Testis (tissue), 2 donors: Measurements from ENCODE around the gene SLC16A8.
"Not testable (repeated sequence)": the region's sequence is repeated elsewhere in the genome, so short reads cannot be mapped to it uniquely, and the experiment has no call there.

Experiments
- POLR2A ChIP-seq: fragments of 450-650 bp; IDR thresholded peaks from one replicate; pipeline ENCODE4 v1.6.1; 2017; ENCODE audit warnings: antibody characterized with exemption, mild to moderate bottlenecking, moderate library complexity
- TF ChIP-seq, protein P1 (sequence below), 3 experiments: fragments of 450-650 bp in 2 of 3; fragments of 200-600 bp in 1 of 3; sonication (generic) in 1 of 3; IDR thresholded peaks; one replicate each; pipeline ENCODE4 v1.5.1; 2016 to 2019; ENCODE audit warnings: antibody characterized with exemption in 3 of 3, mild to moderate bottlenecking in 2 of 3, moderate library complexity in 1 of 3

GRCh38 chr22:38117556-38117955, 33.6 kb upstream of the SLC16A8 start:
- not testable (repeated sequence) for TF ChIP-seq POLR2A
- TF ChIP-seq, protein P1, sequence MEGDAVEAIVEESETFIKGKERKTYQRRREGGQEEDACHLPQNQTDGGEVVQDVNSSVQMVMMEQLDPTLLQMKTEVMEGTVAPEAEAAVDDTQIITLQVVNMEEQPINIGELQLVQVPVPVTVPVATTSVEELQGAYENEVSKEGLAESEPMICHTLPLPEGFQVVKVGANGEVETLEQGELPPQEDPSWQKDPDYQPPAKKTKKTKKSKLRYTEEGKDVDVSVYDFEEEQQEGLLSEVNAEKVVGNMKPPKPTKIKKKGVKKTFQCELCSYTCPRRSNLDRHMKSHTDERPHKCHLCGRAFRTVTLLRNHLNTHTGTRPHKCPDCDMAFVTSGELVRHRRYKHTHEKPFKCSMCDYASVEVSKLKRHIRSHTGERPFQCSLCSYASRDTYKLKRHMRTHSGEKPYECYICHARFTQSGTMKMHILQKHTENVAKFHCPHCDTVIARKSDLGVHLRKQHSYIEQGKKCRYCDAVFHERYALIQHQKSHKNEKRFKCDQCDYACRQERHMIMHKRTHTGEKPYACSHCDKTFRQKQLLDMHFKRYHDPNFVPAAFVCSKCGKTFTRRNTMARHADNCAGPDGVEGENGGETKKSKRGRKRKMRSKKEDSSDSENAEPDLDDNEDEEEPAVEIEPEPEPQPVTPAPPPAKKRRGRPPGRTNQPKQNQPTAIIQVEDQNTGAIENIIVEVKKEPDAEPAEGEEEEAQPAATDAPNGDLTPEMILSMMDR (IDR thresholded peaks at IDR 0.05): not testable (repeated sequence)
